ENCODE results near the gene RAET1G.

DNA sequence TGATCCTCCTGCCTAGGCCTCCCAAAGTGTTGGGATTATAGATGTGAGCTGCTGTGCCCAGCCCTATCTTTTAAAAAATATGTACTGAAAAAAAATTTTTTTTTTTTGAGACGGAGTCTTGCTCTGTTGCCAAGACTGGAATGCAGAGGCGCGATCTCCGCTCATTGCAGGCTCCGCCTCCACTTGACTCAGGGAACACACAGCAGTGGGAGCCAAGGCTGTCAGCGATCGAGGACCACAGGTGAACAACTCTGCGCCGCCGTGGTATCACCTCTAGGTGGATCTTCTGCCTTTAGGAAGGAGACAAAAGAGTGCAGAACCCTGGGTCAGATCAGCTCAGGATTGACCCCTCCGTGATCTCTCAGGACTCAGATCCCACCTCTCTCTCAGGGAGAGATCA is 38.7 kb downstream of the RAET1G start:
- no peak for TF ChIP-seq POLR2AphosphoS2 (conservative IDR thresholded peaks at IDR 0.05; ENCODE audit: low read length)
- TF ChIP-seq POLR2A (IDR thresholded peaks at IDR 0.05; ENCODE audit: low read length): no peak
